K562 (cell line): Measurements from ENCODE around the gene PPIL4. TPM values are rescaled to one million over a fixed set of nuclear protein-coding genes. Genes with fewer than 3 reads are reported as not detected.
A peak's percentile ranks its signal among the peaks of the same experiment; 100 is the strongest.

Experiments
- CXXC5 ChIP-seq: fragments of 250-450 bp; sonication (Bioruptor Pico); IDR thresholded peaks from 2 replicates; pipeline ENCODE4 v1.8.0; 2022; ENCODE audit warnings: inconsistent platforms, mild to moderate bottlenecking, moderate library complexity
- DACH1 ChIP-seq: fragments of 450-650 bp; IDR thresholded peaks from 2 replicates; pipeline ENCODE4 v1.6.1; 2018; ENCODE audit not compliant: partially characterized antibody
- DEAF1 ChIP-seq: fragments of 450-650 bp; formaldehyde crosslinking; IDR thresholded peaks from 2 replicates; pipeline ENCODE4 v1.4.0; 2020; ENCODE audit warnings: mild to moderate bottlenecking, moderate library complexity
- E2F1 ChIP-seq: sonication (generic); formaldehyde crosslinking; IDR thresholded peaks from 2 replicates; pipeline ENCODE4 v1.8.1; 2023; ENCODE audit warnings: mild to moderate bottlenecking, missing genetic modification reagents, moderate library complexity
- MECOM ChIP-seq: fragments of 250-450 bp; sonication (Bioruptor Pico); IDR thresholded peaks from 2 replicates; pipeline ENCODE4 v1.8.0; 2022; ENCODE audit warnings: inconsistent platforms
- MLX ChIP-seq, 2 experiments: fragments of 450-650 bp in 1 of 2; sonication (generic) in 1 of 2; formaldehyde crosslinking; conservative IDR thresholded peaks; 2 replicates each; pipeline versions ENCODE4 v1.4.0 to v1.8.1; 2020 to 2022; ENCODE audit warnings: mild to moderate bottlenecking in 1 of 2, missing genetic modification reagents in 1 of 2
- MYNN ChIP-seq, 2 experiments: sonication (generic); formaldehyde crosslinking in 1 of 2; IDR thresholded peaks; 2 replicates each; pipeline versions ENCODE4 v1.5.0 to v1.6.1; 2016 to 2020; ENCODE audit warnings: antibody characterized with exemption in 1 of 2, missing genetic modification reagents in 1 of 2
- NELFE ChIP-seq: IDR thresholded peaks from 2 replicates; pipeline ENCODE4 v1.6.1; 2011; ENCODE audit warnings: mild to moderate bottlenecking; ENCODE audit not compliant: insufficient read depth, insufficient read length
- PBX2 ChIP-seq, 2 experiments: IDR thresholded peaks in 1 of 2; conservative IDR thresholded peaks in 1 of 2; 2 replicates each; pipeline ENCODE4 v1.6.1; 2016; ENCODE audit warnings: low read depth in 2 of 2, mild to moderate bottlenecking in 1 of 2, missing compliant biosample characterization in 1 of 2, missing genetic modification characterization in 1 of 2, moderate library complexity in 1 of 2
- PHF8 ChIP-seq: fragments of 200-600 bp; sonication (generic); IDR thresholded peaks from 2 replicates; pipeline ENCODE4 v1.6.1; 2012; ENCODE audit warnings: mixed run types, mild to moderate bottlenecking, inconsistent platforms, low read length, moderate library complexity, borderline replicate concordance
- RBBP5 ChIP-seq: fragments of 200-600 bp; sonication (generic); IDR thresholded peaks from 2 replicates; pipeline ENCODE4 v1.6.1; 2012; ENCODE audit warnings: borderline replicate concordance, mild to moderate bottlenecking, low read length, control low read depth, inconsistent platforms; ENCODE audit not compliant: insufficient read depth, poor library complexity, severe bottlenecking
- SFPQ ChIP-seq: fragments of 200-400 bp; formaldehyde crosslinking; IDR thresholded peaks from 2 replicates; pipeline ENCODE4 v1.6.1; 2017; ENCODE audit warnings: mild to moderate bottlenecking, low read depth, low read length, moderate library complexity
- TAF9B ChIP-seq: fragments of 450-650 bp; IDR thresholded peaks from 2 replicates; pipeline ENCODE4 v1.6.1; 2018; ENCODE audit warnings: mild to moderate bottlenecking; ENCODE audit not compliant: partially characterized antibody
- ZNF263 ChIP-seq: sonication (generic); formaldehyde crosslinking; IDR thresholded peaks from 2 replicates; pipeline ENCODE4 v1.8.0; 2022; ENCODE audit warnings: mild to moderate bottlenecking, missing genetic modification reagents, borderline replicate concordance
- ZNF282 ChIP-seq: sonication (generic); formaldehyde crosslinking; IDR thresholded peaks from 2 replicates; pipeline ENCODE4 v1.8.1; 2023; ENCODE audit warnings: missing genetic modification reagents
- ZNF766 ChIP-seq: fragments of 200-800 bp; sonication (Bioruptor generic); conservative IDR thresholded peaks from 2 replicates; pipeline ENCODE4 v1.6.1; 2016; ENCODE audit warnings: missing genetic modification characterization, missing compliant biosample characterization
- polyA plus RNA-seq, 8 experiments: library from polyadenylated mRNA; depleted of rRNA in 4 of 8; stranded (reverse) in 5 of 8; unstranded in 3 of 8; fragments of >200 nt; fragmentation: Nextera tagmentation in 2 of 8; fragmentation: Illumina TruSeq in 1 of 8; extraction: Ambion mirVana in 2 of 8; extraction: Trizol in 1 of 8; gene quantifications; 2 replicates each; pipeline versions ENCODE4 v1.2.1 to v1.2.3, GENCODE V29; 2011 to 2014; ENCODE audit warnings: inconsistent platforms in 1 of 8, missing spikeins in 1 of 8
- total RNA-seq, 7 experiments: library from RNA; depleted of rRNA in 6 of 7; stranded (reverse); fragments of >200 nt in 6 of 7; fragmentation: Illumina TruSeq in 2 of 7; extraction: Trizol in 2 of 7; gene quantifications; 2 replicates each; pipeline versions ENCODE4 v1.2.1 to v1.2.3, GENCODE V29; 2011 to 2021; ENCODE audit warnings: low replicate concordance in 1 of 7

The PPIL4 gene
- total and polyA plus RNA-seq, 9 of the 15 experiments (the other 6 are each of a cell fraction or from before 2014, with no cell fraction given), result 14.5 to 55.2 (median 45.9) TPM

GRCh38 chr6:149565527-149566409 lies 19.9 kb upstream of the PPIL4 start, which contains the start of gene GINM1 (continued):
- no peak for TF ChIP-seq PBX2 (CRISPR knock-in tag; IDR thresholded peaks at IDR 0.05; ENCODE audit: low read depth)
- TF ChIP-seq PBX2 (tag; conservative IDR thresholded peaks at IDR 0.05; ENCODE audit: low read depth), result peak; percentile 61
- peak; percentile 42 for TF ChIP-seq DACH1
- TF ChIP-seq MECOM (CRISPR knock-in tag), result peak; percentile 10; the same call in 1 of the 2 replicates
- no peak for TF ChIP-seq MYNN (IDR thresholded peaks at IDR 0.05)
- no peak for TF ChIP-seq MYNN (CRISPR knock-in tag; IDR thresholded peaks at IDR 0.05)
- no peak for TF ChIP-seq NELFE
- TF ChIP-seq ZNF282 (CRISPR knock-in tag), result no peak
- no peak for TF ChIP-seq MLX (CRISPR knock-in tag; conservative IDR thresholded peaks at IDR 0.05)
- TF ChIP-seq ZNF263, result no peak
- TF ChIP-seq RBBP5, result no peak
- no peak for TF ChIP-seq SFPQ
- peak; percentile 47; the same call in 1 of the 2 replicates for TF ChIP-seq CXXC5
- no peak for TF ChIP-seq TAF9B
- no peak for TF ChIP-seq PHF8
- 0 out of 2 replicates have a peak, but pooled peaks have one; percentile 54 for TF ChIP-seq E2F1 (CRISPR knock-in tag)
- TF ChIP-seq ZNF766 (CRISPR knock-in tag), result no peak
- peak; percentile 52 for TF ChIP-seq DEAF1
